Kidney epithelial cell (primary cell): ENCODE results near the gene HNRNPR. TPM values are rescaled to one million over a fixed set of nuclear protein-coding genes. Genes with fewer than 3 reads are reported as not detected.

Experiments used
- DNase-seq: peaks from one replicate; pipeline ENCODE4 v3.0.0-alpha.2; 2010; ENCODE audit warnings: low read depth
- H3K27me3 ChIP-seq: 2 replicates; pipeline ENCODE4 v1.6.0; 2011; ENCODE audit warnings: low read length; ENCODE audit not compliant: control insufficient read depth, insufficient read depth
- H3K36me3 ChIP-seq: 2 replicates; pipeline ENCODE4 v1.5.1; 2011; ENCODE audit warnings: low read length; ENCODE audit not compliant: control insufficient read depth, insufficient read depth
- H3K4me3 ChIP-seq: 2 replicates; pipeline ENCODE4 v1.5.1; 2011; ENCODE audit warnings: low read depth, mild to moderate bottlenecking, control low read depth, low read length
- CTCF ChIP-seq: IDR thresholded peaks from 2 replicates; pipeline ENCODE4 v1.5.1; 2011; ENCODE audit warnings: mild to moderate bottlenecking, moderate library complexity, low read length, control low read depth, inconsistent platforms; ENCODE audit not compliant: insufficient read depth, poor library complexity, severe bottlenecking
- total RNA-seq: library from RNA; depleted of rRNA; stranded (reverse); fragments of >200 nt; gene quantifications from 2 replicates; pipeline ENCODE4 v1.2.3, GENCODE V29; 2015

The HNRNPR gene
- total RNA-seq, 1 donor from 2014 or later, result 82.2 TPM

GRCh38 chr1:23354245-23354644 is 10.2 kb upstream of the HNRNPR start:
- H3K4me3 ChIP-seq, result no peak overlapping the region
- H3K27me3 ChIP-seq, result no peaks in the 10 kb centered on the region
- no peak for DNase-seq
- TF ChIP-seq CTCF, result no peak
- no peaks in the 10 kb centered on the region for H3K36me3 ChIP-seq

- DNase-seq, result no peak
- Histone ChIP-seq H3K27me3 (no peaks in the 10 kb centered on the region), H3K4me3 (no peak overlapping the region), H3K36me3 (no peaks in the 10 kb centered on the region)
- no peak for TF ChIP-seq CTCF
Measured at GRCh38 chr1:23352096-23352695, 8.1 kb upstream of the HNRNPR start.

- TF ChIP-seq CTCF, result no peak
- no peak for DNase-seq
- Histone ChIP-seq H3K36me3 (no peaks in the 10 kb centered on the region), H3K27me3 (no peaks in the 10 kb centered on the region), H3K4me3 (no peak overlapping the region)
Measured at GRCh38 chr1:23345920-23346319, 1.8 kb upstream of the HNRNPR start.

- DNase-seq, result no peak
- peak overlapping the region; percentile 48 for H3K4me3 ChIP-seq
- H3K36me3 ChIP-seq, result no peaks in the 10 kb centered on the region
- H3K27me3 ChIP-seq, result no peaks in the 10 kb centered on the region
- TF ChIP-seq CTCF, result no peak
Measured at GRCh38 chr1:23344987-23345472, 946 bp upstream of the HNRNPR start.

- no peak for TF ChIP-seq CTCF
- H3K27me3 ChIP-seq, result no peaks in the 10 kb centered on the region
- H3K4me3 ChIP-seq, result peak overlapping the region; percentile 74
- DNase-seq, result peak; percentile 50
- no peaks in the 10 kb centered on the region for H3K36me3 ChIP-seq
Measured at GRCh38 chr1:23343221-23344110, 618 bp downstream of the HNRNPR start.
